Activated CD8-positive, alpha-beta memory T cell treated with anti-CD3 and anti-CD28 coated beads for 4 hours (primary cell): ENCODE measurements around the gene TSPAN4.

Source experiments
- DNase-seq, 2 donors: peaks; one replicate each; pipeline ENCODE4 v3.0.0-alpha.2; 2020; ENCODE audit warnings: low read depth in 2 of 2

Gene TSPAN4

DNA sequence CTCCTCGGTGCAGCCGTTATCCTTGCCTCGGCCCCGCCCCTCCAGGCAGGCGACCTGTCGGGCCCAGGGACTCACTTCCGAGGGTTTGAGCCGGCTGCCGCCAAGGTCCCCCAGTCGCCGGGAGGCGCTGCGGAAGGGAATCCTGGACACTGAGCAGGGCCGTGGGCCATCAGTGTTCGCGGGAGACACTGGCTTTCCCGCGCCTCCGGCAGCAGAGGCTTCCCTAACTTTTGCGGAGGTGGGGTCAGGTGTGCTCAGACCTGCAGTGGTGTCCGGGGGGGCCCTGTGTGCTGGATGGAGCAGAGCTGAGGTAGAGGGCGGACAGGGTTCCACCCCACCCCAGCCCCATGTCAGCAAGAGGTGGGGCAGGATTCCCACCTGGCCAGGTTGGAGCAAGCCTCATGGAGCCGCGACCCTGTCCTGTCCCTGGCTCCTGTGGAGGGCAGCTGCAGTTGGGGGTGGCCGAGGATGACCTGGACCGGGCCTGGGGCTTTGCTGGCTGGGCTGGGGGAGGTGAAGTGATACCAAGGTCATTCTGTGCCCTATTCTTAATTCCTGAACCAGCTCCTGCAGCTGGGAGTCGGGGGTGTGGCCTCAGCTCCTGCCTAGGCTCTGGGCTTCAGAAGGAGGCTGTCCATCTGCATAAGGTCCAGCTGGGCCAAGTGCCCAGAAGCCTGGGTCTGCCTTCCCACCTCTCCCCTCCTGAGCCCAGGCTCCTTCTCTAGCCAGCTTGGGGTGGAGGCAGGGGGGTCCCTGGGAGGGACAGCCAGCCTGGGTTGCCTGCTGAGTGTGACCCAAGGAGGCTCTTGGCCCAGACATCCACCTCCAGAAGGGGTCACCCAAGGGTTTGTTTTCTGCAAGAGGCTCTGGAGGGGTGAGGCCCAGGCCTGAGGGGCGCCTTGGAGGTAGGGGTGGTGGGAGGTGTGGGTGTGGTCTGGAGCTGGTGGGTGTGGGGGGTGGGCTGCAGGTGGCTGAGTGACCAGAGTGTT is 8.4 kb downstream of the TSPAN4 start:
- no peak for DNase-seq

DNA sequence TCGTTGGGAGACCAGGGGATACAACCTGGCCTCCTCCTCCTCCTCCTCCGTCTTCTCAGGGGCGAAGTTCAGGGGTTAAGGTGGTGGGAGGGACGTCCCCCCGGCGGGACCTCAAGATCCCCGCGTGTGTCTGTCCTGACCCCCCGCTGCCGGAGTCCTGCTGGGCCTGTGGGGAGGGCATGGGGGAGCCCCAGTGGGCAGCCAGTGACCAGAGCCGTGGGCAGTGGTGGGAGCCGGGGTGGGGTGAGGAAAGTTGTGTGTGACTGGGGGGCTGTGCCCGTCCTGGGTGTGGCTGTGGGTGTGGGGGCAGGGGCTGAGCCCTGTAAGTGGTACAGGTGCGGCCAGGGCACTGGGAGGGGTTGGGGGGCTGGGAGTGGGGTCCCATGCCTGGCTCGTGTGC is 10.1 kb downstream of the TSPAN4 start:
- DNase-seq, result no peak

DNA sequence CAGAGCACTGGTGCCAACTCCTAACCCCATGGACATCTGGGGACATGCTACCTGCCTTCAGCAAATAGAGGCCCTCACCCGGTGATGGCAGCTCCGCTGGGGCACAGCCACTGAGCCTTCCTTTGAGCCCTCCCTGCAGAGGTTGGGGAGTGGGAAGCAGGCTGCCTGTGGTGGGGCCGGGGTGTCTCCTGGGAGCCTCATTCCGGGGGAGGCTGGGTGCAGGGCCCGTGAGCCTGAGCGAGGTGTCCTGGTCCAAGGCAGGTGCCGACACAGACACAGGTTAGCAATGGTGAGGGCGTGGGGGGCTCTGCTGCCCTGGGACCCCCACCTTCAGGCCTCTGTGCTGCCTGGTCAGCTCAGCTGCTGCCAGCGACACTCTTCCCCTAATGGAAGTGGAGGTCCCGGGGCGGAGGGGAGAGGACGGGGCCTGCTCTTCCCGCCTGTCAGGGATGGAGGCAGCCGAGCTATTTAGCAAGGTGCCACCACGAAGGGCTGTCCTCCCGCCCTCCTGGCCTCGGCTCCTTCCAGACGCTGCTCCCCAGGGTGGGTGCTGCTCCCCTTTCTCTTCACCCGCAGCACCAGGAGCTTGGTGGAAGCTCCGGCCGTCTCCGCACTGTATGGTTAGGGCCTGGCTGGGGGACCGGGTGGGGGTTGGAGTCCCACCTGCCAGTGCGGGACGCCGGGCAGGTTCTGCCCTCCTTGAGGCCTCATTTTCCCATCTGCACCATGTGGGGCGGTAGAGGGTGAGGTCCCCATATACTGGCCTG is 11.2 kb downstream of the TSPAN4 start:
- DNase-seq, result no peak

DNA sequence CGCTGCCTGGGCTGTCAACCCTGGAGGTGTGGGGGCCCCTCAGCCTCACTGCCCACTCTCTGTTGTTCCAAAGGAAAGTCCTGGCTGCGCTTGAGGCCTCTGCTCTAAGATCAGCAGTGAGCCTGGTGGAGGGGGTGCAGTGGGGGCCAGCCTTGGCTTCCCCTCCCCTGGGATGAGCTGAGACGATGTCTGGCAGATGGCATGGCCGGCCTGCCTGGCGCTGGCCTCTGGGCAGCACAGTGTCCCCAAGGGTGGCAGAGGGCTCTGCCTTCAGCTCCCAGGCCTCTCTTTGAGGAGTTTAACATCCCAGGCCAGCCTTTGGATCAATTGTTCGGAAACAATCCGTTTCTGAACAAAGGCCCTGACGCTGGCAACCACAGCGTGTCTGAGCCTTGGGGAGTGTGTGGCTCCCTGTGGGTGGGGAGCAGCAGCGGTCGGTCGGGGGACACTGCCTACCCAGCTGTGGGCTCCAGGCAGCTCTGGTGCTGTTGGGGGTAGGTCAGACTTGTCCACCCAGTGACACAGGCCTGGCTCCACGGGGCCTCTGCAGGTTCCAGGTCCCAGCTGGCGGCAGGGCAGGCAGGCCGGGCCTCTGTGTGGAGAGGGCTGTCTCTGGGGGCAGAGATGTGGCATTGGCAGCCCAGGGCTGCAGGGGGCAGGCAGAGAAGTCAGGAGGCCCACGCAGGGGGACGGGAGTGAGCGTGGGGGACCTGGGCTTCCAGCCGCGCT is 12.1 kb downstream of the TSPAN4 start:
- no peak for DNase-seq

DNA sequence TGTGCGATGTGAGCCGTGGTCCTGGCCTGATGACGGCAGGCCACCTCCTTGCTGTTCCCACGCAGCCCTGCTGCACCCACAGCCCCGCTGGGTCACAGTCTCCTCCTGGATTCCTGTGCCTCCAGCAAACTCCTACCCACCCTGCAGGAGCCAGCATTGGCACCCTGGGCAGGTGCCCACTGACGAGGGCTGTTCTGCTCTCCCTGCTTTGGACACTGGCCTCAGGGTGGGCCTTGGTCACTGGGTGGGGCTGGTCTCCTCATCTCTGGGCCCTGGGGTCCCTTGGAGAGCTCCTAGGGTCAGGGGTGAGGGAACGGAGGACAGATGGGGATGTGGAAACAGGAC is 12.7 kb downstream of the TSPAN4 start:
- DNase-seq, result no peak

DNA sequence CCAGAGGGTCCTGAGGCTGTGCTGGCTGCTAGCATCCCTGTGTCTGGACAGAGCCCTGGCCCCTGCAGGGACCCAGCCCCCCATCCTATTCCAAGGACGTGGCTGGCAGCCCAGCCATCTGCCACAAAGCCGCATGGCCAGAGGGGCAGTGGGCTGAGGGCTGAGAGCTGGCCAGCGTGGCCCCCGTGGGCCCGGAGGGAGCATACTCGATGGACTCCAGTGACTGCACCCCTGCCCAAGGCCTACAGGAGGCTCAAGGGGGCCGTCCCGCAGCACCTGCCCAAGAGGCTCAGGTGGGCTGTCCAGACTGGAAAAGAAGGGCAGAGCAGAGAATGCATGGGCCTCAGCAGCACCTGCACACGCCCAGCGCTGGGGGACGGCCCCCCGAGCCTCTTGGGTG is 13.1 kb downstream of the TSPAN4 start:
- DNase-seq, result no peak

DNA sequence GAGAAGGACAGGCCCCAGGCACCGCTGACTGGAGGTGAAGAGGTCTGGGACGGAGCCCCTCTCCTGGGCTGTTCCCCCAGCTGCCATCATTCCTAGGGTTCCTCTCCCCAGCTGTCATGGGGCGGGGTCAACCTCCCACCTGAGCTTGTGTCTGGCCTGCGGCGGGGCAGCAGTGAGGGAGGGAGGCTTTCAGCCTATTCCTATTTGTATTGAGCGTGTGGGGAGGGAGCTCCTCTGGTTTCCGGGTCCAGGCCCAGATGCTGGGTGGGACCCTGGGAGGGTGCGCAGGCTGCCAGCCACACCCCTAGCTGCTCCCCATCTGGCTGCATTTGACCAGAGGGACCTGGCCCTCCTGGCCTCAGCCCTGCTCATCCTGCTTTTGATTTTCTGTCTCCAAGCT is 13.7 kb downstream of the TSPAN4 start:
- DNase-seq, result no peak

DNA sequence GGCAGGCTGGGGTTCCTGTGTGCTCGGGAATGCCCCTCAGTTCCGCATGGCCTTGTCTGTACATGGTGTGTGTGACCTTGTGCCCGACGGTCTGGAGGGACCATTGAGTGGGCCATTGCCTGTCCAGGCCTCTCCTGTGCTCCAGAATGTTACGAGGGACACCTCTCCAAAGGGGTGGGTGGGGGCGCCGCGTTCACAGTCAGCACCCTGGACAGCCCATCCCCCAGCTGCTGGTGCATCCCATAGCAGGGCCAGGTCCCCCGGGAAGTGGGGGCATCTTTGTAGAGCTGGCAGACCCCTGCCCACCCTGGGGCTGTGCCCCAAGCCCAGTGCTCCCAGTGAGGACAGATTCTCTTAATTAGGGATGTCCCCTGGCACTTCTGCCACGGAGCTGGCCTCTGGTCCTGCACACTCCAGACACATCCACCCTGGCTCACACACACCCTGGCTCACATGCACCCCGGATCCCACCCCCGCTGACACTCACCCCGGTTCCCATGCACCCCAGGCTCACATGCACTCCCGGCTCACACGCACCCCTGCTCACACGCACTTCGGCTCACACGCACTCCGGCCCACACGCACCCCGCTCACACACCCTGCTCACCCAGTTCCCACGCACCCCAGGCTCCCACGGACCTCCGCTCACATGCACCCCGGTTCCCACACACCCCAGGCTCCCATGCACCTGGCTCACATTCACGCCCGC is 15.6 kb downstream of the TSPAN4 start:
- DNase-seq, result no peak

DNA sequence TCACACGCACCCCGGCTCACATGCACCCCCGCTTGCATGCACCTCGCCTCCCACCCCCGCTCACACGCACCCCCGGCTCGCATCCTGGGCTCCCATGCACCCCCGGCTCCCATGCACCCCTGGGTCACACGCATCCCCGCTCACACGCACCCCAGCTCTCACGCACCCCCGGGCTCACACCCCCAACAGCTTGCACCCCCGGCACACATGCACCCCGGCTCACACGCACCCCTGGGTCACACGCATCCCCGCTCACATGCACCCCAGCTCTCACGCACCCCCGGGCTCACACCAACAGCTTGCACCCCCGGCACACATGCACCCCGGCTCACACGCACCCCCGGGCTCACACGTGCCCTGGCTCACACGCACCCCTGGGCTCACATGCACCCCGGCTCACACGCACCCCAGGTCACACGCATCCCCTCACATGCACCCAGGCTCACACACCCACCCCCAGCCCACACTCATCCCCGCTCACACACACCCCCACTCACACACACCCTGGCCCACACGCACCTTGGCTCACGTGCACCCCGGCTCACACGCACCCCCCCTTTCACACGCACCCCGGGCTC is 16.2 kb downstream of the TSPAN4 start:
- no peak for DNase-seq

DNA sequence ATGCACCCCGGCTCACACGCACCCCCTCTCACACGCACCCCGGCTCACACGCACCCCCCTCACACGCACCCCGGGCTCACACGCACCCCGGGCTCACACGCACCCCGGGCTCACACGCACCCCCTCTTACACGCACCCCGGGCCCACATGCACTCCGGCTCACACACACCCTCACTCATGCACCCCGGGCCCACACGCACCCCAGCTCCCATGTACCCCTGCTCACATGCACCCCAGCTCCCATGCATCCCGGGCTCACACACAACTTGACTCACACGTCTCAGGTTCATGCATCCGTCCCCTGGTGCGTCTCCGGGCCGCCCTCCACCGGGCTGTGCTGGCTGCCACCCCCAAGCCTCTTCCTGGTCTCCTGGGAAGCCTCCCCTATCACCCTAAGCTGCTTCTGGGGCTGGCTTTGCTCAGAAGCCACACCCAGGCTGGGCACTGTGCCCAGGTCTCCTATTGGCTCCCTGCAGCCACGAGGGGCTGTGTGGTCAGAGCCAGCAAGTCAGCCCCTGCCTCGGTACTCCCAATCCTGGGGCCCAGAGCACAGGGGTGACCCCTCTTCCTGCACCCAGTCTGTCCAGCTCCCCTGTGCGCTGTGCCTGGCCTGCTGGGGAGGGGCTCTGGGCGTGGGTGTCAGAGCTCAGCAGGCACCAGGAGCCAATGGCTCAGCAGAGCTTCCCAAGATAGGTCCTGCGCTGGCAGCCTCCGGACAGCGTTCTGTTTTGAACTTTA is 16.9 kb downstream of the TSPAN4 start:
- DNase-seq, result no peak

DNA sequence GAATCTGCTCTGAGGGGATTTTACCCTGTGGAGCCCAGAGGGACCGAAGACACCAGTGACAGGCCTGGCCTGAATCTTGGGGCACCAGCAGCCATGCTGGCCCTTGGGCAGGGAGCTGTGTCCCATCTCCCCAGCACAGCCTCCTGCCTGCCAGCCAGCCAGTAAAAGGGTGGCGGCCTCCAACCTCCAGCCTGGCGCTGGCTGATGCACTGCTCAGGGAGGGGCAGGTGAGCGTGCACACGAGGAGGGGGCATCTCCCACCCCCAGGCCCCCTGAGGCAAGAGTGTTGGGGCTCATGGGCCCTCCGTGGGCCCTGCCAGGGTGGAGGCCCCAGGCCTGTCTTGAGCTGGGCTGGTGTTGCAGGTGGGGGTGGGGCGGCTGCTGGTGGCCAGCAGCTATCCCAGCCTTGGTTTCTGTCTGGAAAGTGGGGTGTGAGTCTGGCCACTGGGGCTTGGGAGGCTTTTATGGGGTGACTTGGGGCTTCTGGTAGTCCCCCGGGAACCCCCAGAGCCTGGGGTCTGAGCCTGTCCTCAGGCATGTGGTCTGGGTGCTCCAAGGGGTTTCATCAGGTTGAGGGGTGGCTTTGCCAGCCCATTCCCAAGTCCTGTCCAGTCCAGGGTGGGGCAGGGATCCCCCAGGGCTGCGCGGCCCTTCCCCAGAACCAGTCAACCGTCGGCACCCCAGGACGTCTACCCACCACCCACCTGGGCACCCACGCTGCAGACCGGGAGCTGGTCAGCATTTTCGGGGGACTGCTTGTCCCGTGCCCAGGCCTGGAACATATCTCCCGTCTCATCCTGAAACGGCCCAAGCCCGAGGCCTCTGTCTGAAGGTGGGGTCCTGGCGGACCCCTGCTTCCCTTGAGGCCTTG is 17.8 kb downstream of the TSPAN4 start:
- no peak for DNase-seq

DNA sequence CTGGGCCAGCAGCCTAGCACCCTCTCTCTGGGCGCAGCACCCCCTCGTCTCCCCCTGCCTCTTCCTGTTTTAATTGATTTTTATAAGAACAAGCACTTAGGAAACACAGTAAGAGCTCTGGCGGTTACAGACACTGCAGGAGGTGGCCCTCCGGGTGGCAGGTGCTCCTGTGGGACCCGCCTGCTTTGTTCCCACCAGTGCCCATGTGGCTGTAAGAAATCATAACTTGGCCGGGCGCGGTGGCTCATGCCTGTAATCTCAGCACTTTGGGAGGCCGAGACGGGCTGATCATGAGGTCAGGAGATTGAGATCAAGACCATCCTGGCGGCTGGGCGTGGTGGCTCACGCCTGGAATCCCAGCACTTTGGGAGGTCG is 18.4 kb downstream of the TSPAN4 start:
- no peak for DNase-seq

DNA sequence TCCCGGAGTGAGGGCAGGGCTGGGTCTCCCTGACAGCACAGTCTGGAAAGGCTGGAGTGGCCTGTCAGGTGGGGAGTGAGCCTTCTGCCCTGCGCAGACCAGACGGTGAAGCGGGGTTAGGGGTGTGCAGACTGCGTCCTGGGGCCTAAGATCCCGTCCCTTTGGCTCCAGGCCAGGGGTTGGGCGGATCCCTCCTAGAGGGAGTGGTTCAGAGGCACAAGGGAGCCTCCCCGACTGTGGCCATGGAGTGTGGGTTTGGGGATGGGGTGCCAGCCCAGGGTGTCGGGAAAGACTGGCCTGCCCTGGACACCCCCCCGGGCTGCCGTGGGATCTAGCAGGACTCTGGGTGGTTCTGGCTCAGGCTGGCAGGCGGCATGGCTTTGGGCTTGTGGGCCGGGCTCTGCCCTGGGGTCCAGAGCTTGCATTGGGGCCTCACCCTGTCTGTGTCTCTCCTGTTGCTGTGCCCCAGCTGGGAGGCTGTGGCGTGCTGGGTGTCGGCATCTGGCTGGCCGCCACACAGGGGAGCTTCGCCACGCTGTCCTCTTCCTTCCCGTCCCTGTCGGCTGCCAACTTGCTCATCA is 19.5 kb downstream of the TSPAN4 start:
- DNase-seq, result no peak

DNA sequence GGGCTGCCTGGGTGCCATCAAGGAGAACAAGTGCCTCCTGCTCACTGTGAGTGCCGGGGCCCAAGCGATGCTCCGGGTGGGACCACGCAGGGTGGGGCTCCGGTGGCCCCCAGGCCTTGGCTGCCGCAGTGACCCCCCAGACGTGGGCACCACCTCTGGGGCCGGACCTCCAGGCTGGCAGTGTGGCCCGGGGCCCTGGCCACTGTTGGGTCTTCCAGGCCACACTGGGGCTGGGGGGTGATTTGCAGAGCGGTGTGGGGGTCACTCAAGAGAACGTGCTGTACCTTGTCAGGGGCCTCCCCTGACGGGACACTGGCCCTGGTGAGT is 20.0 kb downstream of the TSPAN4 start:
- DNase-seq, result no peak

DNA sequence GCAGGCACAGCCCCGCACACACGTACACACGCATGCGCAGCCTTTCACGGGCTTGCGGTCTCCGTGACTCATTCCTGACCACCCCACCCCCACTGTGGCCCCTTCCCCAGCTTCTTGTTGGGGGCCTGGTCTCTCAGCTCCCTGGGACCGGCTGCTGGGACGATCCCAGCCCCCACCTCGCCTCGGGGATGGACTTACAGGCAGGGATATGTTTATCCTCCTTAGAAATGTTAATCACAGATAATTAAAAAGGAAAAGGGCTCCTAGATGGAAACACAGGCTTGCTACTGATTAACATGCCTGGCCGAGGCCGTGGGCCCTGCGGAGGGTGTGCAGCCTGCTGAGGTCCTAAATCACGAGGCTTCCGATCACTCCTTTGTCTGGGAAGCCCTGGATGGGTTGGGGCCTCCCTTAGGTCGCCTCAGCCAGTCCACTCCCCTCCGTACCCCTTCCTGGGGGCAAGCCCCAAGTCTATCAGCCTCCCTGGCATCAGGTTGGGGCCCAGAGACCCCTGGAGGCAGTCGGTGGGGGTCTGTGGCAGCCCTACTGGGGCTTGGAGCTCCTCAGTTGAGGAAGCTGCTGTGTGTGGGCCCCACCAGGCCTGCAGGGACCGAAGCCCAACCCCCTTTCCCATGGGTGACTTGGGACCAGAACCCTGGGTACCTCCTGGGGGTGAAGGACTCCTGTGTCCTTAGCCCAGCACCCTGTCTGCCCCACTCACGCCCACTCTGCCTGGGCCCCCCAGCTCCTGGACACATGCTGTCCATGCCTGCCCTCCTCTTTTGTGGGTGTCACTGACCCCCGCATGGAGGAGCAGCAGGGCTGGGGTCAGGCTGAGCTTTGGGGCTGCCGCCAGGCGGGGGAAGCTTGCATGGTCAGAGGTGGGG is 20.6 kb downstream of the TSPAN4 start:
- no peak for DNase-seq

DNA sequence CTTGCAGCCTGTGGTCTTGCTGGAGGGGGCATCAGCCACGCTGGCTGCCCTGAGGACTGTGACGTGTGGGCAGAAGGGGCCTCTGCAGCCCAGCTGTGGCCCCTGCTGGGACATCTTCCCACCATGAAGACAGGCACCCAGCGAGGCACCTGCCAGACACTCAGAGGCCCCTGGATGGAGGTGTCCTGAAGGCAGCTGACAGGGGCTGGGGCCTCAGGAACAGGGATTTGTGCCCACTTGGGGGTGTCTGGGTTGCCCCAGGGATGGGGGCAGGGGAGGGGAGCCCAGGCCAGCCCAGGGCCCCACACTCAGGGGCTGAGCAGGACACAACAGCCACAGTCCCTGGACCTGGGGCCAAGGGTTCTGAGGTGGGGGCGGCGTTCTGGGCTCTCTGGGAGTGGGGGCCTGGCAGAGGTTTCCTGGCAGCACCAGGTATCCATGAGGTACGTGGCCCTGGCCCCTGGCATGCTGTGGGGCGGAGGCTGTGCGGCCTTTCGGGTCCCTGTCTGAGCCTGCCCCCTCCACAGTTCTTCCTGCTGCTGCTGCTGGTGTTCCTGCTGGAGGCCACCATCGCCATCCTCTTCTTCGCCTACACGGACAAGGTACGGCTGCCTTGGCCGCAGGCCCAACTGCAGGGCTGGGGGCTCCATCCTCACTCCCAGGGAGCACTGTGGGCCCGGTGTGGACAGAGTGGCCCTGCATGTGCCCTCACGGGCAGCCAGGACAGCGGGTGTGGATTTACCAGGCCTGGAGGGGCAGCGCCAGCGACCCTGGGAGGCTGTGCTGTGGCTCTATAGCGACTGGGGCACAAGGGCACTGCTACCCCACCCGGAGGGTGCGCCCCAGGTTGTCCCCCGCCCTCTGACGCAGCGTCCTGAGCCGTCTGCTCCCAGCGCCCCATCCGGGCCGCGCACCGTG is 21.5 kb downstream of the TSPAN4 start:
- DNase-seq, result no peak

DNA sequence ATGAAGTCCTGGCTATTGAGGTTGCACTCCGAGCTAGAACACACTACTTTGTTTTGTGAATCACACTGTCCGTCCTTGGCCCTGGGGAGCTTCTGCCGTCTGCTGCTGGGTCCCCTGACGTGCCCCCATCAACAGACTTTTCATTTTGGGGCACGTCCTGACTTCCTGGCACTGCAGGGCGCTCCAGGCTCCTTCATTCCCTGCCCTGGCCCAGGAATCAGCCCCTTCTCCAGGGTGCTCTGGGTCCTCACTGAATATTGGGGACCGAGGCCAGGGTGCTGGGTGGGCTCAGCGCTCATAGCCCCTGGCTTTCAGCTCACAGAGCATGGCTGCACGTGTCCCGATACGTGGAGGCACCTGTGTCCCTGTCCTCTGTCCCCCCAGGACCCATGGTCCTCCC is 22.2 kb downstream of the TSPAN4 start:
- DNase-seq, result no peak
